Ishikawa (cell line): ENCODE measurements around the gene RTL5.

ENCODE experiments used
- CEBPB ChIP-seq: IDR thresholded peaks from 2 replicates; pipeline ENCODE4 v1.6.1; 2012
- CREB1 ChIP-seq: IDR thresholded peaks from 2 replicates; pipeline ENCODE4 v1.6.1; 2012; ENCODE audit warnings: low read depth
- EGR1 ChIP-seq: IDR thresholded peaks from 2 replicates; pipeline ENCODE4 v1.6.1; 2012
- EP300 ChIP-seq: IDR thresholded peaks from 2 replicates; pipeline ENCODE4 v1.6.1; 2012; ENCODE audit warnings: borderline replicate concordance
- FOXM1 ChIP-seq: IDR thresholded peaks from 2 replicates; pipeline ENCODE4 v1.6.1; 2012; ENCODE audit warnings: low read depth, borderline replicate concordance
- NFIC ChIP-seq: IDR thresholded peaks from 2 replicates; pipeline ENCODE4 v1.6.1; 2012
- RAD21 ChIP-seq: IDR thresholded peaks from 2 replicates; pipeline ENCODE4 v1.6.1; 2012; ENCODE audit warnings: low read depth
- TAF1 ChIP-seq: IDR thresholded peaks from 2 replicates; pipeline ENCODE4 v1.6.1; 2012; ENCODE audit warnings: low read depth, mild to moderate bottlenecking
- TCF12 ChIP-seq: IDR thresholded peaks from 2 replicates; pipeline ENCODE4 v1.6.1; 2012; ENCODE audit warnings: low read depth
- TEAD4 ChIP-seq: IDR thresholded peaks from 2 replicates; pipeline ENCODE4 v1.6.1; 2012
- YY1 ChIP-seq: IDR thresholded peaks from 2 replicates; pipeline ENCODE4 v1.6.1; 2012; ENCODE audit warnings: low read depth
- ZBTB7A ChIP-seq: IDR thresholded peaks from 2 replicates; pipeline ENCODE4 v1.6.1; 2012; ENCODE audit warnings: low read depth
- TF ChIP-seq, protein P1 (sequence below): IDR thresholded peaks from 2 replicates; pipeline ENCODE4 v1.6.1; 2012
- TF ChIP-seq, protein P2 (sequence below): IDR thresholded peaks from 2 replicates; pipeline ENCODE4 v1.6.1; 2012; ENCODE audit warnings: low read depth, mild to moderate bottlenecking
- TF ChIP-seq, protein P3 (sequence below): IDR thresholded peaks from 2 replicates; pipeline ENCODE4 v1.6.1; 2012

Gene RTL5

DNA sequence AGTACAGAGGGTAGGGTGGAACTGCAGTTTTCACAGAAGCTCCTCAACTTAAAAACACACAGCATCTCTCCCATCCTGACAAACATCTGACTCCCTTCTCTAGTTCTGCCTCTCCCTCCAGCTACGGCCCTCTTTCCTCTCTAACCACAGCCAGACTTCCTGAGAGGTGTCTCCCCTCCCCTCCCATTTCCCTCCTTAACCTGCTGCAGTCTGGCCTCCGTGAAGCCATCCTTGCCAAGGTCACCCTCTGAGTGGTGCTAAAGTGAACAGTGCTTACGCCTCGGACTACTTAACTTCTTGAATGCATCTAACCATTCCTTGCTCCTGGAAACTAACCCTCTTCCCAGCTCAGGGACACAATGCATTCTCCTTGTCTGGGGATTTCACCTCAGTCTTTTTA is 53.3 kb downstream of the RTL5 start:
- no peak for TF ChIP-seq RAD21
- no peak for TF ChIP-seq CEBPB
- TF ChIP-seq, protein P1, sequence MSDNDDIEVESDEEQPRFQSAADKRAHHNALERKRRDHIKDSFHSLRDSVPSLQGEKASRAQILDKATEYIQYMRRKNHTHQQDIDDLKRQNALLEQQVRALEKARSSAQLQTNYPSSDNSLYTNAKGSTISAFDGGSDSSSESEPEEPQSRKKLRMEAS: no peak
- TF ChIP-seq EP300: no peak
- no peak for TF ChIP-seq CREB1
- no peak for TF ChIP-seq TEAD4
- no peak for TF ChIP-seq NFIC
- no peak for TF ChIP-seq EGR1
- TF ChIP-seq FOXM1: no peak
- no peak for TF ChIP-seq TAF1
- no peak for TF ChIP-seq TCF12
- no peak for TF ChIP-seq YY1
- TF ChIP-seq ZBTB7A: no peak
- TF ChIP-seq, protein P2, sequence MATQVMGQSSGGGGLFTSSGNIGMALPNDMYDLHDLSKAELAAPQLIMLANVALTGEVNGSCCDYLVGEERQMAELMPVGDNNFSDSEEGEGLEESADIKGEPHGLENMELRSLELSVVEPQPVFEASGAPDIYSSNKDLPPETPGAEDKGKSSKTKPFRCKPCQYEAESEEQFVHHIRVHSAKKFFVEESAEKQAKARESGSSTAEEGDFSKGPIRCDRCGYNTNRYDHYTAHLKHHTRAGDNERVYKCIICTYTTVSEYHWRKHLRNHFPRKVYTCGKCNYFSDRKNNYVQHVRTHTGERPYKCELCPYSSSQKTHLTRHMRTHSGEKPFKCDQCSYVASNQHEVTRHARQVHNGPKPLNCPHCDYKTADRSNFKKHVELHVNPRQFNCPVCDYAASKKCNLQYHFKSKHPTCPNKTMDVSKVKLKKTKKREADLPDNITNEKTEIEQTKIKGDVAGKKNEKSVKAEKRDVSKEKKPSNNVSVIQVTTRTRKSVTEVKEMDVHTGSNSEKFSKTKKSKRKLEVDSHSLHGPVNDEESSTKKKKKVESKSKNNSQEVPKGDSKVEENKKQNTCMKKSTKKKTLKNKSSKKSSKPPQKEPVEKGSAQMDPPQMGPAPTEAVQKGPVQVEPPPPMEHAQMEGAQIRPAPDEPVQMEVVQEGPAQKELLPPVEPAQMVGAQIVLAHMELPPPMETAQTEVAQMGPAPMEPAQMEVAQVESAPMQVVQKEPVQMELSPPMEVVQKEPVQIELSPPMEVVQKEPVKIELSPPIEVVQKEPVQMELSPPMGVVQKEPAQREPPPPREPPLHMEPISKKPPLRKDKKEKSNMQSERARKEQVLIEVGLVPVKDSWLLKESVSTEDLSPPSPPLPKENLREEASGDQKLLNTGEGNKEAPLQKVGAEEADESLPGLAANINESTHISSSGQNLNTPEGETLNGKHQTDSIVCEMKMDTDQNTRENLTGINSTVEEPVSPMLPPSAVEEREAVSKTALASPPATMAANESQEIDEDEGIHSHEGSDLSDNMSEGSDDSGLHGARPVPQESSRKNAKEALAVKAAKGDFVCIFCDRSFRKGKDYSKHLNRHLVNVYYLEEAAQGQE: no peak
- TF ChIP-seq, protein P3, sequence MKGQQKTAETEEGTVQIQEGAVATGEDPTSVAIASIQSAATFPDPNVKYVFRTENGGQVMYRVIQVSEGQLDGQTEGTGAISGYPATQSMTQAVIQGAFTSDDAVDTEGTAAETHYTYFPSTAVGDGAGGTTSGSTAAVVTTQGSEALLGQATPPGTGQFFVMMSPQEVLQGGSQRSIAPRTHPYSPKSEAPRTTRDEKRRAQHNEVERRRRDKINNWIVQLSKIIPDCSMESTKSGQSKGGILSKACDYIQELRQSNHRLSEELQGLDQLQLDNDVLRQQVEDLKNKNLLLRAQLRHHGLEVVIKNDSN: no peak
